Epithelial cell of esophagus (primary cell): ENCODE data around the gene LRIG1.

ENCODE experiments used
- DNase-seq: peaks from one replicate; pipeline ENCODE4 v3.0.0; 2010; ENCODE audit warnings: low read depth
- H3K4me3 ChIP-seq: 2 replicates; pipeline ENCODE4 v1.5.1; 2011; ENCODE audit warnings: mild to moderate bottlenecking, low read length, control low read depth
- TF ChIP-seq, protein P1 (sequence below): IDR thresholded peaks from 2 replicates; pipeline ENCODE4 v1.5.1; 2011; ENCODE audit warnings: low read depth, mild to moderate bottlenecking, low read length, control low read depth, inconsistent platforms; ENCODE audit not compliant: insufficient read depth; ENCODE audit errors: missing control alignments

The LRIG1 gene

DNA sequence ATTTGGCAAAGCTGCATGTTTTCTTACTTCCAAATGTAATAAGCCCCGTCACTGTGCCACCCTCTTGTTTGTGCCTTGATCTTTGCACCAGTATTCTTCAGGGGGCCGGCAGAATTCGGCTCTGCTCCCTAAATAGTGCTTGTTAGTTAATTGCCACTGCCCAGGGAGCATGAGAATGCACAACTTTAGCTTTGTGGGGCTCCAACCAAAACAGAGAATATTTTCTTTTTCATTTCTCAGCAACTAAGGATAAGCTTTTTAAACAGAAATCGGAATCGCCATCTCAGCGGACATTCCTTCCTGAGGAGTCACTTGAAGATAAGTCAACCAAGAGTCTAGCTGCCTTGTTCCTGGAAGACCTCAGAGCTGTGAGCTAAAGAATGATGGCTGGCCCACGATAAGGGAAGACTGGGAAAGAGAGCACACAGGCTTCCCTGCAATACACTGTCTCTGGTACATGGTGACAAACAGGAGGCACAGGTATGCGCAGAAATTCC, 106.0 kb downstream of the LRIG1 start:
- H3K4me3 ChIP-seq, result no peak overlapping the region
- TF ChIP-seq, protein P1, sequence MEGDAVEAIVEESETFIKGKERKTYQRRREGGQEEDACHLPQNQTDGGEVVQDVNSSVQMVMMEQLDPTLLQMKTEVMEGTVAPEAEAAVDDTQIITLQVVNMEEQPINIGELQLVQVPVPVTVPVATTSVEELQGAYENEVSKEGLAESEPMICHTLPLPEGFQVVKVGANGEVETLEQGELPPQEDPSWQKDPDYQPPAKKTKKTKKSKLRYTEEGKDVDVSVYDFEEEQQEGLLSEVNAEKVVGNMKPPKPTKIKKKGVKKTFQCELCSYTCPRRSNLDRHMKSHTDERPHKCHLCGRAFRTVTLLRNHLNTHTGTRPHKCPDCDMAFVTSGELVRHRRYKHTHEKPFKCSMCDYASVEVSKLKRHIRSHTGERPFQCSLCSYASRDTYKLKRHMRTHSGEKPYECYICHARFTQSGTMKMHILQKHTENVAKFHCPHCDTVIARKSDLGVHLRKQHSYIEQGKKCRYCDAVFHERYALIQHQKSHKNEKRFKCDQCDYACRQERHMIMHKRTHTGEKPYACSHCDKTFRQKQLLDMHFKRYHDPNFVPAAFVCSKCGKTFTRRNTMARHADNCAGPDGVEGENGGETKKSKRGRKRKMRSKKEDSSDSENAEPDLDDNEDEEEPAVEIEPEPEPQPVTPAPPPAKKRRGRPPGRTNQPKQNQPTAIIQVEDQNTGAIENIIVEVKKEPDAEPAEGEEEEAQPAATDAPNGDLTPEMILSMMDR, result no peak
- DNase-seq, result no peak

DNA sequence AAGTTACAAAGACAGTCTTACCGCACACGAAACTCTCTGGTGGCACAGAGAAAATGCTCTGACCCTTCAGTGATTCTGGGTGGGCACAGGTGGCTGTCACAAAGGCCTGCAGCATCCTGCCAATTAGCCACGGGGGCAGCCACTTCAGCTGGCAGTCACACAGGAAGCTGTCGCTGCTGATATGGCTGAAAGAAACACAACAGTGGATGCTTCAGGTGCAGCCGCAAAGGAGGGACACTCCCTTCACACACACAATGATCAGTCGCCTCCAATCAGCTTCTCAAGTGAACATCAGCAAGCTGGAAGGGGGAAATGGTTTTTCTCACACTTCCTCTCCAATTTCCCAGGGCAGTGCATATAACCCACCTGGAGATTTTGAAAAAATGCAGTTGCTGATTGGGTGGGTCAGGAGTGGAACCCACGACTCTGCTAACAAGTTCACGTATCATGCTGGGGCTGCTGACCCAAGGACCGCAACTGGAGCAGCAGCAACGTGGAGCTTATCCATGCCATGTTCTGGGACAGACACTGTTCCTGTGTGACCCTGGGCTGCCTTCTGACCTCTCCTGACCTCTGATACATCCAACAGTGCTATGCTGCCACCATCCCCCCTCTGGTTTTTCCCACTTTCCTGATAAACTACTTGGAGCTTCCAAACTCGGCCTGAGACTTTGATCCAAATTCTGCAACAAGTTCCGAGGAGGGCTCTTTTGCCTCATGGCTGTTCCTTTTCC, 106.6 kb downstream of the LRIG1 start:
- TF ChIP-seq, protein P1, result no peak
- H3K4me3 ChIP-seq, result no peak overlapping the region
- no peak for DNase-seq

DNA sequence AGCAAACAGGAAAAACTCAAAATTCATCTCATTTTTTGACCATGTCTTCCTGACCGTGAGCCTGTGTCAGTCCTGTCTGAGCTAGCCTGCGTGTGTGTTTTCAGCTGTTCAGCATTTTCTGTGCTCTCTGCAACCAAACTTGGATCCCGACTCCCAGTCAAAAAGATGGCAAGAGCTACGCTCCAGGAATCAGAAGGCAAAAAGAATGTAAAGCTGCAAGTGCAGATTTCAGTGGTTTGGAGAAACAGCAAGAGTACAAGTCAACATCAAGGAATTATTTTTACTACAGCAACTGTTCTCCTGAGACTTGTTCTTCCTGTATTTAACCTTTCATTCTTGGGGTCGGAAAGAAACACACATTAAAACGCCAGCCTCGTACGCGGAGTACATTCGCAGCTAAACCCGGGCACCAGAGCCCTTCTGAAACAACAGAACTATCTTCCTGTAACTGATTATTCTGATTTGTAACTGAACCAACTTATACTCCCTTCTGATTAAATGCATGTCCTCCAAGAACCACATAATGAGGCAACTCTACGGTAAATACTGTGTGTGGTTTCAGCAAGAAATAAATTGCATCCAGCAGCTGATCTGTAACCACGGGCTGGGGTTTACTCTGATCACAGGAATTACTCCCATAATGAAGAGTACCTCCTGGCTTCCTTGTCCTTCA, 107.4 kb downstream of the LRIG1 start:
- TF ChIP-seq, protein P1, result no peak
- no peak for DNase-seq
- H3K4me3 ChIP-seq, result no peak overlapping the region

DNA sequence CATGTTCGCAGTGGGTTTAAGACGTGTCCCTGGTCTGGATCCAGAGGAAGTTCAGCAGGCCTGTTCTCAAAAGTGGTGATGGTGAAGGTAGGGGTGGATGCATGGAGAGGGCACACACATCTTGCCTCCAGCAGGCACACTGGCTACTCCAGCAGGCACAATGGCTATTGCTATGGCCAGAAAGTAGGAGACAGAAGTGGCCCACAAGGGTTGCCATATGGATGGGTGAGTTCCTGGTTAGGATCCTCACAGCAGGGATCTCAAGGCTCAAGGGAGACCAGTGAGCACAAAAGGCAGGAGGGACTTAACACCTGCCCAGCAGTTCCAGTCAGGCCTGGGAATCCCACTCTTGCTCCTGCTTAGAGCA, 107.9 kb downstream of the LRIG1 start:
- H3K4me3 ChIP-seq, result no peak overlapping the region
- TF ChIP-seq, protein P1, result no peak

DNA sequence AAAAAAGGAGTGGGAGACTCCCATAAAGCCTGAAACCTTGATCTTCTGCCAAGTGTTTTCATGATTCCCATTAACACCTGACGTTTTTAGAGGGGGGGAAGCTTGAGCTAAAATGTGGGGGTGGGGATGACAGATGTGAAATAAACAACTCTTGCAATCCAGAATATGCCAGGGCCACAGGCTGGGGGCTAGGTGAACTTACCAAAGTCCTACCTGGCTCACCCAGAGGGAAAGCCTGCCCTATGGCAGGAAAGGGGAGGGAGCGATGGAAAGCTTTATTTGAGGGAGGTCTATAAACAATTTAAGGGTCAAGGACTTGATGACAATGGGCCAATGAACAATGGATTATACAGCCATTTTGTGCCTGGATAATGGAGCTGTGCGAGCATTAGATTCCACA, 108.3 kb downstream of the LRIG1 start:
- H3K4me3 ChIP-seq, result no peak overlapping the region
- DNase-seq, result no peak
- TF ChIP-seq, protein P1, result no peak

More for the DNA sequence above, 107.9 kb downstream of the LRIG1 start:
- DNase-seq, result no peak

DNA sequence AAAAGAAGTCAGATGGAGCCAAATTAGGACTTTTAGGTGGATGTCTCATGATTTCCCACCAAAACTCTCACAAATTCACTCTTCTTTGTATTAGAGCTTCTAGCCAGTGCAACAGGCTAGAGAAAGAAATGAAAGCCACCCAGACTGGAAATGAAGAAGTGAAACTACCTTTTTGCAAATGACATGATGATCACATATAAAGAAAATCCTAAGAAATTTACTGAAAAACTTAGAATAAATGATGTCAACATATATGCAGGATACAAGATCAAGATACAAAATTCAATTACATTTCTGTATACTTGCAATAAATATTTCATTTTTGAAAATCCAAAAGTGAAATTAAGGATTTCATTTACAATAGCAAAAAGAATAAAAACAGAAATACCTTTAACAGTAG, 110.8 kb downstream of the LRIG1 start:
- no peak for DNase-seq
- TF ChIP-seq, protein P1, result no peak
- H3K4me3 ChIP-seq, result no peak overlapping the region
